Effector memory CD8-positive, alpha-beta T cell (primary cell): ENCODE data around the gene TTBK2.

Source experiments
- ATAC-seq: fragments of 150-1000 bp; cut with Tn5 transposase; replicated peaks from 2 replicates; pipeline ENCODE4 v1.10.0; 2021; ENCODE audit warnings: mild to moderate bottlenecking, moderate library complexity
- DNase-seq, 3 experiments: peaks; one replicate each; pipeline ENCODE4 v3.0.0; 2021
- H3K27ac Mint-ChIP-seq, 2 donors: one replicate each; pipeline ENCODE4 v1.8.0; 2022; ENCODE audit warnings: mild to moderate bottlenecking in 2 of 2, mixed read lengths in 2 of 2, moderate library complexity in 2 of 2
- H3K27me3 Mint-ChIP-seq, 2 donors: one replicate each; pipeline ENCODE4 v1.8.0; 2022; ENCODE audit warnings: mixed read lengths in 2 of 2
- H3K36me3 Mint-ChIP-seq: one replicate; pipeline ENCODE4 v1.8.0; 2022; ENCODE audit warnings: mild to moderate bottlenecking, moderate library complexity, mixed read lengths; ENCODE audit not compliant: insufficient read depth
- H3K4me1 Mint-ChIP-seq, 2 donors: one replicate each; pipeline ENCODE4 v1.8.0; 2022; ENCODE audit warnings: low read depth in 2 of 2, mixed read lengths in 2 of 2
- H3K4me3 Mint-ChIP-seq, 2 donors: one replicate each; pipeline ENCODE4 v1.8.0; 2022; ENCODE audit warnings: mild to moderate bottlenecking in 2 of 2, mixed read lengths in 2 of 2, moderate library complexity in 2 of 2
- H3K9me3 Mint-ChIP-seq, 2 donors: one replicate each; pipeline ENCODE4 v1.8.0; 2022; ENCODE audit warnings: mixed read lengths in 2 of 2

TTBK2 gene

GRCh38 chr15:42693496-42693895 is 227.1 kb downstream of the TTBK2 start:
- Mint-ChIP-seq H3K27me3 (no peaks in the 10 kb centered on the region), H3K36me3 (no peaks in the 10 kb centered on the region), H3K4me3 (no peak overlapping the region), H3K9me3 (no peaks in the 10 kb centered on the region), H3K27ac (peak overlapping the region in 1 of 2 donors; percentile 49), H3K4me1 (peaks cover 9% of the 10 kb centered on the region in 2 donors)
- DNase-seq (no peak), ATAC-seq (no peak)

- H3K4me1 Mint-ChIP-seq, result peaks cover 9% of the 10 kb centered on the region in 2 donors
- H3K27ac Mint-ChIP-seq, result no peak overlapping the region
- no peaks in the 10 kb centered on the region for H3K27me3 Mint-ChIP-seq
- ATAC-seq, result no peak
- DNase-seq, result no peak
- no peaks in the 10 kb centered on the region for H3K9me3 Mint-ChIP-seq
- no peaks in the 10 kb centered on the region for H3K36me3 Mint-ChIP-seq
- no peak overlapping the region for H3K4me3 Mint-ChIP-seq
Observed at GRCh38 chr15:42692997-42693396, 227.6 kb downstream of the TTBK2 start.

DNA sequence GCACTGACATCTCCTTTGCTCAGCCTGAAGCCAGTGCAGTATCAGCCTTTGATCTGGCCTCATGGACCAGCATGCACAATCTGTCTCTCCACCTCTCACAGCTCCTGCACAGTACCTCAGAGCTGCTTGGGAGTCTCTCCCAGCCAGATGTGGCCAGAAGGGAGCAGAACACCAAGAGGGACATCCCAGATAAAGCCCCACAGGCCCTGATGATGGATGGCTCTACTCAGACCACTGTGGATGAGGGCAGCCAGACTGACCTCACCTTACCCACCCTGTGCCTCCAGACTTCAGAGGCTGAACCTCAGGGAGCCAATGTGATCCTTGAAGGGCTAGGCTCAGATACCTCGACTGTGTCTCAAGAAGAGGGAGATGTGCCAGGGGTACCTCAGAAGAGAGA is 228.0 kb downstream of the TTBK2 start:
- H3K36me3 Mint-ChIP-seq, result no peaks in the 10 kb centered on the region
- no peaks in the 10 kb centered on the region for H3K9me3 Mint-ChIP-seq
- no peaks in the 10 kb centered on the region for H3K27me3 Mint-ChIP-seq
- peaks cover 9% of the 10 kb centered on the region in 2 donors for H3K4me1 Mint-ChIP-seq
- ATAC-seq (no peak), DNase-seq (no peak)
- H3K4me3 Mint-ChIP-seq, result no peak overlapping the region
- H3K27ac Mint-ChIP-seq, result no peak overlapping the region

DNA sequence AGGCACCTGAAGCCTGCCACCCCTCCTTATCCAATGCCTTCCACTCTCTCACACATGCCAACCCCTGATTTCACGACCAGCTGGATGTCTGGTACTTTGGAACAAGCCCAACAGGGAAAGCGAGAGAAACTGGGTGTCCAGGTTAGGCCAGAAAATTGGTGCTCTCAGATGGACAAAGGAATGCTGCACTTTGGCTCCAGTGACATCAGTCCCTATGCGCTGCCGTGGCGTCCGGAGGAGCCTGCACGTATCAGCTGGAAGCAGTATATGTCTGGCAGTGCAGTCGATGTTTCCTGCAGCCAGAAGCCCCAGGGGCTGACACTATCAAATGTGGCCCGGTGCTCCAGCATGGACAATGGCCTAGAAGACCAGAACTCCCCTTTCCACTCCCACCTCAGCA is 228.8 kb downstream of the TTBK2 start:
- no peaks in the 10 kb centered on the region for H3K27me3 Mint-ChIP-seq
- DNase-seq (no peak), ATAC-seq (no peak)
- no peaks in the 10 kb centered on the region for H3K36me3 Mint-ChIP-seq
- H3K4me1 Mint-ChIP-seq, result peaks cover 9% of the 10 kb centered on the region in 2 donors
- peak overlapping the region; percentile 60 to 77 for H3K27ac Mint-ChIP-seq
- no peak overlapping the region for H3K4me3 Mint-ChIP-seq
- H3K9me3 Mint-ChIP-seq, result no peaks in the 10 kb centered on the region

GRCh38 chr15:42691308-42691707 is 229.3 kb downstream of the TTBK2 start:
- DNase-seq, result no peak
- Mint-ChIP-seq H3K27ac (peak overlapping the region; percentile 60 to 77), H3K4me3 (no peak overlapping the region), H3K4me1 (peaks cover 9% of the 10 kb centered on the region in 2 donors), H3K36me3 (no peaks in the 10 kb centered on the region), H3K27me3 (no peaks in the 10 kb centered on the region), H3K9me3 (no peaks in the 10 kb centered on the region)
- no peak for ATAC-seq
